Peyer's patch (tissue), 4 donors: ENCODE results near the gene KIAA0930.

Experiments used
- CTCF ChIP-seq, 6 experiments: fragments of 450-650 bp in 4 of 6; fragments of 200-600 bp in 2 of 6; sonication (generic) in 1 of 6; IDR thresholded peaks; one replicate each; pipeline ENCODE4 v1.5.1; 2017 to 2019; ENCODE audit warnings: antibody characterized with exemption in 6 of 6, mild to moderate bottlenecking in 3 of 6, moderate library complexity in 1 of 6
- POLR2A ChIP-seq, 2 donors: fragments of 450-650 bp; IDR thresholded peaks; one replicate each; pipeline ENCODE4 v1.5.1; 2017; ENCODE audit warnings: antibody characterized with exemption in 2 of 2, mild to moderate bottlenecking in 2 of 2, moderate library complexity in 2 of 2

GRCh38 chr22:45192701-45193187 is 48.0 kb downstream of the KIAA0930 start:
- TF ChIP-seq POLR2A (IDR thresholded peaks at IDR 0.05), result no peak
- no peak for TF ChIP-seq CTCF (IDR thresholded peaks at IDR 0.05)
